Smooth muscle cell (in vitro differentiated cells): ENCODE measurements around the gene CD48. TPM values are rescaled to one million over a fixed set of nuclear protein-coding genes. Genes with fewer than 3 reads are reported as not detected.

ENCODE experiments used
- DNase-seq: peaks from one replicate; lab custom pipeline; 2025; ENCODE audit not compliant: unreplicated experiment; lab: John Stamatoyannopoulos, UW
- H2AFZ ChIP-seq: fragments of 200-600 bp; sonication (generic); 2 replicates; pipeline ENCODE4 v1.6.0; 2016; ENCODE audit warnings: antibody characterized with exemption, low read depth, mild to moderate bottlenecking
- H3F3A ChIP-seq: fragments of 200-600 bp; sonication (generic); 2 replicates; pipeline ENCODE4 v1.6.0; 2017; ENCODE audit warnings: antibody characterized with exemption, low read depth
- H3K27ac ChIP-seq: fragments of 200-600 bp; sonication (generic); 2 replicates; pipeline ENCODE4 v1.5.1; 2016; ENCODE audit warnings: low read depth, mild to moderate bottlenecking
- H3K27me3 ChIP-seq: fragments of 200-600 bp; sonication (generic); 2 replicates; pipeline ENCODE4 v1.6.1; 2016; ENCODE audit warnings: low read depth, mild to moderate bottlenecking
- H3K36me3 ChIP-seq: fragments of 200-600 bp; sonication (generic); 2 replicates; pipeline ENCODE4 v1.5.1; 2016; ENCODE audit warnings: low read depth
- H3K4me1 ChIP-seq: fragments of 200-600 bp; sonication (generic); 2 replicates; pipeline ENCODE4 v1.5.1; 2016; ENCODE audit warnings: low read depth
- H3K4me2 ChIP-seq: fragments of 200-600 bp; sonication (generic); 2 replicates; pipeline ENCODE4 v1.6.0; 2016; ENCODE audit warnings: mild to moderate bottlenecking
- H3K4me3 ChIP-seq: fragments of 200-600 bp; sonication (generic); 2 replicates; pipeline ENCODE4 v1.5.1; 2016; ENCODE audit warnings: mild to moderate bottlenecking
- H3K79me2 ChIP-seq: fragments of 200-600 bp; sonication (generic); 2 replicates; pipeline ENCODE4 v1.6.0; 2016; ENCODE audit warnings: low read depth, mild to moderate bottlenecking
- H3K9ac ChIP-seq: fragments of 200-600 bp; sonication (generic); 2 replicates; pipeline ENCODE4 v1.6.0; 2016; ENCODE audit warnings: low read depth
- H3K9me3 ChIP-seq: fragments of 200-600 bp; sonication (generic); replicated peaks from 2 replicates; pipeline ENCODE4 v1.5.1; 2016; ENCODE audit warnings: low read depth
- H4K20me1 ChIP-seq: fragments of 200-600 bp; sonication (generic); 2 replicates; pipeline ENCODE4 v1.6.0; 2016; ENCODE audit warnings: low read depth
- CTCF ChIP-seq: fragments of 200-600 bp; sonication (generic); IDR thresholded peaks from 2 replicates; pipeline ENCODE4 v1.5.1; 2017; ENCODE audit warnings: borderline replicate concordance, mild to moderate bottlenecking, antibody characterized with exemption; ENCODE audit not compliant: insufficient read depth, poor library complexity, severe bottlenecking
- WGBS: methylation state at CpG from one replicate; pipeline ENCODE4 v1.1.7; 2016; ENCODE audit warnings: low lambda C conversion rate; 5-methylcytosine and 5-hydroxymethylcytosine counted together
- polyA plus RNA-seq: library from polyadenylated mRNA; unstranded; fragments of >200 nt; fragmentation: Nextera tagmentation; extraction: Ambion mirVana; gene quantifications from 2 replicates; pipeline ENCODE4 v1.2.1, GENCODE V29; 2016
- total RNA-seq: library from RNA; depleted of rRNA; stranded (reverse); fragments of >200 nt; gene quantifications from 2 replicates; pipeline ENCODE4 v1.2.3, GENCODE V29; 2014

CD48 gene
- total and polyA plus RNA-seq, 2 experiments from 2014 or later = 0.37 TPM; not detected in 1

GRCh38 chr1:160709715-160710114, 1.9 kb downstream of the CD48 start:
- Histone ChIP-seq H3K36me3 (no peaks in the 10 kb centered on the region), H3F3A (no peaks in the 10 kb centered on the region), H3K27ac (no peak overlapping the region), H3K4me2 (no peak overlapping the region), H3K9ac (no peak overlapping the region), H3K4me1 (no peaks in the 10 kb centered on the region), H4K20me1 (no peaks in the 10 kb centered on the region), H3K9me3 (no peaks in the 10 kb centered on the region), H3K79me2 (no peaks in the 10 kb centered on the region), H3K27me3 (no peaks in the 10 kb centered on the region), H3K4me3 (no peak overlapping the region), H2AFZ (no peak overlapping the region)
- 90% methylated on average over 1 of the region's 1 CpG for WGBS
- no peak for TF ChIP-seq CTCF
- DNase-seq = no peak

GRCh38 chr1:160708801-160709200, 2.8 kb downstream of the CD48 start:
- Histone ChIP-seq H3K4me3 (no peak overlapping the region), H2AFZ (no peak overlapping the region), H3K4me1 (no peaks in the 10 kb centered on the region), H3K36me3 (no peaks in the 10 kb centered on the region), H3K79me2 (no peaks in the 10 kb centered on the region), H3K9ac (no peak overlapping the region), H3K9me3 (no peaks in the 10 kb centered on the region), H3K4me2 (no peak overlapping the region), H3K27me3 (no peaks in the 10 kb centered on the region), H3F3A (no peaks in the 10 kb centered on the region), H4K20me1 (no peaks in the 10 kb centered on the region), H3K27ac (no peak overlapping the region)
- WGBS = 81% methylated on average over 4 of the region's 4 CpGs
- TF ChIP-seq CTCF = no peak
- no peak for DNase-seq

GRCh38 chr1:160708118-160708517, 3.5 kb downstream of the CD48 start:
- 96% methylated on average over 4 of the region's 4 CpGs for WGBS
- no peaks in the 10 kb centered on the region for H3K27me3 ChIP-seq
- H3F3A ChIP-seq = no peaks in the 10 kb centered on the region
- H2AFZ ChIP-seq = no peak overlapping the region
- H3K4me2 ChIP-seq = no peak overlapping the region
- no peaks in the 10 kb centered on the region for H4K20me1 ChIP-seq
- no peak for DNase-seq
- H3K4me1 ChIP-seq = no peaks in the 10 kb centered on the region
- H3K79me2 ChIP-seq = no peaks in the 10 kb centered on the region
- no peak overlapping the region for H3K9ac ChIP-seq
- no peak for TF ChIP-seq CTCF
- H3K4me3 ChIP-seq = no peak overlapping the region
- H3K9me3 ChIP-seq = no peaks in the 10 kb centered on the region
- no peaks in the 10 kb centered on the region for H3K36me3 ChIP-seq
- no peak overlapping the region for H3K27ac ChIP-seq

- no peak overlapping the region for H3K4me3 ChIP-seq
- 93% methylated on average over 8 of the region's 8 CpGs for WGBS
- no peak for TF ChIP-seq CTCF
These were observed 4.2 kb downstream of the CD48 start for GRCh38 chr1:160707236-160708064.

More at GRCh38 chr1:160707236-160708064, 4.2 kb downstream of the CD48 start:
- Histone ChIP-seq H3K9ac (no peak overlapping the region), H3K4me2 (no peak overlapping the region), H3K4me1 (no peaks in the 10 kb centered on the region), H3K27ac (no peak overlapping the region), H3F3A (no peaks in the 10 kb centered on the region), H3K79me2 (no peaks in the 10 kb centered on the region), H3K9me3 (no peaks in the 10 kb centered on the region), H4K20me1 (no peaks in the 10 kb centered on the region), H3K36me3 (no peaks in the 10 kb centered on the region), H3K27me3 (no peaks in the 10 kb centered on the region), H2AFZ (no peak overlapping the region)
- no peak for DNase-seq
